B cell (primary cell): Measurements from ENCODE around the gene MAPK14. TPM values are rescaled to one million over a fixed set of nuclear protein-coding genes. Genes with fewer than 3 reads are reported as not detected.

Experiments used
- ATAC-seq: fragments of 200-7000 bp; cut with Tn5 transposase; one replicate; pipeline ENCODE4 v1.10.0; 2021; ENCODE audit warnings: low read depth, mild to moderate bottlenecking, moderate number of reproducible peaks, moderate library complexity
- CTCF ChIA-PET: fragments of 350-600 bp; sonication (Branson Sonifier 250); formaldehyde crosslinking; loops from one replicate; lab custom pipeline; 2021; ENCODE audit warnings: antibody characterized with exemption, inconsistent platforms; lab: Charles Lee
- POLR2A ChIA-PET: fragments of 350-600 bp; sonication (Branson Sonifier 250); formaldehyde crosslinking; loops from one replicate; lab custom pipeline; 2021; ENCODE audit warnings: antibody characterized with exemption; lab: Charles Lee
- DNase-seq: peaks from one replicate; pipeline ENCODE4 v3.0.0; 2013
- H2AFZ ChIP-seq: 2 replicates; pipeline ENCODE4 v1.6.1; 2012; ENCODE audit warnings: mild to moderate bottlenecking, low read depth, low read length; ENCODE audit not compliant: insufficient read depth, poor library complexity, severe bottlenecking
- H3K27ac ChIP-seq, 2 donors: 1 replicate in 1 of 2; 2 replicates in 1 of 2; pipeline ENCODE4 v1.5.1; 2012 to 2013; ENCODE audit warnings: low read length in 2 of 2, mild to moderate bottlenecking in 2 of 2, moderate library complexity in 1 of 2
- H3K27me3 ChIP-seq, 4 experiments: fragments of 200-600 bp in 1 of 4; sonication (generic) in 1 of 4; replicated peaks in 1 of 4; 1 replicate in 2 of 4; 2 replicates in 2 of 4; pipeline versions ENCODE4 v1.6.1 to v1.7.0; 2013 to 2016; ENCODE audit warnings: low read length in 3 of 4, mild to moderate bottlenecking in 2 of 4, mixed read lengths in 1 of 4, moderate library complexity in 1 of 4; ENCODE audit not compliant: insufficient read depth in 4 of 4, control insufficient read depth in 3 of 4; ENCODE audit errors: control extremely low read depth in 1 of 4
- H3K36me3 ChIP-seq, 2 experiments: replicated peaks in 1 of 2; 1 replicate in 1 of 2; 2 replicates in 1 of 2; pipeline versions ENCODE4 v1.6.1 to v1.7.1; 2013; ENCODE audit warnings: low read length in 1 of 2; ENCODE audit not compliant: insufficient read depth in 2 of 2, control insufficient read depth in 1 of 2; ENCODE audit errors: control extremely low read depth in 1 of 2, extremely low read depth in 1 of 2
- H3K4me1 ChIP-seq, 2 donors: fragments of 200-600 bp in 1 of 2; sonication (generic) in 1 of 2; 1 replicate in 1 of 2; 2 replicates in 1 of 2; pipeline versions ENCODE4 v1.5.1 to v1.6.1; 2013 to 2017; ENCODE audit warnings: low read length in 2 of 2; ENCODE audit not compliant: control insufficient read depth in 2 of 2, insufficient read depth in 2 of 2
- H3K4me2 ChIP-seq: replicated peaks from 2 replicates; pipeline ENCODE3; 2012; ENCODE audit warnings: mild to moderate bottlenecking, low read depth, low read length; ENCODE audit not compliant: poor library complexity, severe bottlenecking
- H3K4me3 ChIP-seq, 5 experiments: fragments of 200-600 bp in 1 of 5; sonication (generic) in 1 of 5; 1 replicate in 3 of 5; 2 replicates in 2 of 5; pipeline versions ENCODE4 v1.5.1 to v1.7.0; 2011 to 2016; ENCODE audit warnings: low read length in 4 of 5, mild to moderate bottlenecking in 4 of 5, low read depth in 2 of 5, control low read depth in 1 of 5, moderate library complexity in 1 of 5; ENCODE audit not compliant: insufficient read depth in 1 of 5; ENCODE audit errors: control extremely low read depth in 1 of 5, extremely low read depth in 1 of 5
- H3K79me2 ChIP-seq: fragments of 200-600 bp; sonication (generic); one replicate; pipeline ENCODE4 v1.6.0; 2016; ENCODE audit warnings: low read length; ENCODE audit not compliant: control insufficient read depth, insufficient read depth
- H3K9ac ChIP-seq: fragments of 200-600 bp; sonication (generic); 2 replicates; pipeline ENCODE4 v1.6.1; 2017; ENCODE audit warnings: mild to moderate bottlenecking, low read length, moderate library complexity
- H3K9me3 ChIP-seq, 3 donors: one replicate each; pipeline versions ENCODE4 v1.6.1 to v1.7.1; 2013; ENCODE audit warnings: low read length in 2 of 3; ENCODE audit not compliant: control insufficient read depth in 2 of 3, insufficient read depth in 1 of 3; ENCODE audit errors: control extremely low read depth in 1 of 3
- H4K20me1 ChIP-seq: 2 replicates; pipeline ENCODE4 v1.6.0; 2012; ENCODE audit warnings: mild to moderate bottlenecking, low read length; ENCODE audit not compliant: insufficient read depth, control insufficient read depth, poor library complexity, severe bottlenecking
- H3K27ac Mint-ChIP-seq: one replicate; pipeline ENCODE4 v1.8.0; 2021; ENCODE audit warnings: mixed read lengths
- H3K27me3 Mint-ChIP-seq: one replicate; pipeline ENCODE4 v1.8.0; 2021; ENCODE audit warnings: mixed read lengths
- H3K4me1 Mint-ChIP-seq: one replicate; pipeline ENCODE4 v1.8.0; 2021; ENCODE audit warnings: mixed read lengths
- H3K4me3 Mint-ChIP-seq: one replicate; pipeline ENCODE4 v1.8.0; 2021; ENCODE audit warnings: mixed read lengths
- H3K9me3 Mint-ChIP-seq: one replicate; pipeline ENCODE4 v1.8.0; 2022; ENCODE audit warnings: mixed read lengths; ENCODE audit not compliant: insufficient read depth
- EZH2 ChIP-seq: IDR thresholded peaks from 2 replicates; pipeline ENCODE4 v1.6.1; 2012; ENCODE audit warnings: borderline replicate concordance, low read depth, mild to moderate bottlenecking, moderate library complexity, low read length; ENCODE audit not compliant: insufficient read depth, poor library complexity, severe bottlenecking
- WGBS: methylation state at CpG from one replicate; pipeline ENCODE4 v1.1.5; 2013; ENCODE audit warnings: missing lambda C conversion rate; ENCODE audit not compliant: insufficient coverage; 5-methylcytosine and 5-hydroxymethylcytosine counted together
- intact Hi-C: fragments of 100-400 bp; cut with micrococcal nuclease; formaldehyde crosslinking; loops from one replicate; pipeline ENCODE4 v1.10.0; 2022
- polyA plus RNA-seq: library from polyadenylated mRNA; depleted of rRNA; stranded (reverse); fragments of >200 nt; gene quantifications from 2 replicates; pipeline ENCODE4 v1.2.3, GENCODE V29; 2012
- total RNA-seq, 2 donors: library from RNA; stranded (reverse); fragments of 120-200 nt in 1 of 2; gene quantifications; 1 replicate in 1 of 2; 2 replicates in 1 of 2; pipeline versions ENCODE4 v1.2.3 to v1.2.4, GENCODE V29; 2013 to 2022
- TF ChIP-seq, protein P1 (sequence below): fragments of 200-600 bp; IDR thresholded peaks from one replicate; pipeline ENCODE4 v1.8.0; 2022; ENCODE audit warnings: antibody characterized with exemption, mild to moderate bottlenecking

Gene MAPK14
- total and polyA plus RNA-seq, 2 donors (not counting 1 experiment from before 2014, with no cell fraction given), result 19.5 to 50.4 TPM

DNA sequence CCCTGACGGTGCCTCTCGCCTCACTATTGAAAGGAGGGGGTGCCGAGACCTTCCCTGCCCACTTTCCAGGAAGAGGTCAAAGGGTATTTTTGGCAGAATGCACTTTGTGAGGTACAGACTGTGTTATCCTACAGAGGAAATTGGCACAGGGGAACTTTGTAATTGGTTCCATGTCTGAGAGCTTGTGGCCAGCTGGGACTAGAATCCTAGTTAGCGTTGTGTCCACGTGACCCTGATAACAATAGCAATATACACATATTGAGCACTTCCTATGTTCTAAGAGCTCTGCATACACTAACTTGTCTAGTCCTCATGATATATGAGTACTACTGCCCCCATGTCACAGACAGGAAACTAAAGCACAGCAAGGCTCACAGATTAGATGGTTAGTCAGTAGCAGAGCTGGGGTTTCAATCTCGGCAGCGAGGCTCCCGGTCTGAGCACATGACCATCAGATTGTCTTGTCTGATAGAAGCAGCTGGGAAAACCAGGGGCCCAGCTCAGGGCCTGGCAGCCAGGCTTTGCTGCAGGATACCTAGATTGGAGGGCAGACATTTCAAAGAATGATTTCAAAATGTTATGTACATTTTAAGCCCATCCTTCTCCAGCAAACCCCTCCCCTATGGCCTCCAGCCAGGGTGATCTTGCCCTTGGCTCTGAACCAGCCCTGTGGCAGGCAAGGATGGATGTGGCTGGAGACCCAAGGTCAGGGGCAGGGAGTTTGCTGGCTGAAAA lies 104.1 kb downstream of the MAPK14 start:
- ChIA-PET POLR2A (interaction anchor here (1.5 to 2.7 kb wide), 2 partner anchors 11 to 65 kb away, joined by 11 to 15 read pairs; partner anchors contain the start of gene BRPF3), CTCF (interaction anchor here (0.7 to 4.0 kb wide), 11 partner anchors 9 to 207 kb away, joined by 3 to 26 read pairs (median 4); partner anchors contain the start of genes BNIP5 and MAPK14)
- Histone ChIP-seq H4K20me1 (no peaks in the 10 kb centered on the region), H3K9me3 (no peaks in the 10 kb centered on the region), H3K4me1 (peaks cover 28 to 43% of the 10 kb centered on the region in 2 donors), H3K9ac (peak overlapping the region; percentile 80), H3K79me2 (peaks cover 9% of the 10 kb centered on the region), H3K27me3 (no peaks in the 10 kb centered on the region), H3K36me3 (peaks cover 0 to 20% of the 10 kb centered on the region in 2 experiments), H3K4me2 (peak overlapping the region; percentile 98), H3K27ac (peak overlapping the region; percentile 73 to 74), H3K4me3 (peak overlapping the region; percentile 19 to 78 (median 65)), H2AFZ (peak overlapping the region; percentile 90)
- Mint-ChIP-seq H3K27me3 (no peaks in the 10 kb centered on the region), H3K4me3 (peak overlapping the region; percentile 92), H3K9me3 (no peaks in the 10 kb centered on the region), H3K27ac (peak overlapping the region; percentile 92), H3K4me1 (peaks cover 56% of the 10 kb centered on the region)
- ATAC-seq, result peak; percentile 40
- no peak for TF ChIP-seq EZH2
- TF ChIP-seq, protein P1, sequence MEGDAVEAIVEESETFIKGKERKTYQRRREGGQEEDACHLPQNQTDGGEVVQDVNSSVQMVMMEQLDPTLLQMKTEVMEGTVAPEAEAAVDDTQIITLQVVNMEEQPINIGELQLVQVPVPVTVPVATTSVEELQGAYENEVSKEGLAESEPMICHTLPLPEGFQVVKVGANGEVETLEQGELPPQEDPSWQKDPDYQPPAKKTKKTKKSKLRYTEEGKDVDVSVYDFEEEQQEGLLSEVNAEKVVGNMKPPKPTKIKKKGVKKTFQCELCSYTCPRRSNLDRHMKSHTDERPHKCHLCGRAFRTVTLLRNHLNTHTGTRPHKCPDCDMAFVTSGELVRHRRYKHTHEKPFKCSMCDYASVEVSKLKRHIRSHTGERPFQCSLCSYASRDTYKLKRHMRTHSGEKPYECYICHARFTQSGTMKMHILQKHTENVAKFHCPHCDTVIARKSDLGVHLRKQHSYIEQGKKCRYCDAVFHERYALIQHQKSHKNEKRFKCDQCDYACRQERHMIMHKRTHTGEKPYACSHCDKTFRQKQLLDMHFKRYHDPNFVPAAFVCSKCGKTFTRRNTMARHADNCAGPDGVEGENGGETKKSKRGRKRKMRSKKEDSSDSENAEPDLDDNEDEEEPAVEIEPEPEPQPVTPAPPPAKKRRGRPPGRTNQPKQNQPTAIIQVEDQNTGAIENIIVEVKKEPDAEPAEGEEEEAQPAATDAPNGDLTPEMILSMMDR, result no peak
- peak; percentile 49 for DNase-seq
- WGBS, result 6% methylated on average over 5 of the region's 8 CpGs
- intact Hi-C loops, result loop anchor here (2.0 kb wide), 3 partner anchors 17 to 65 kb away; partner anchors contain the start of gene BRPF3
